Esophagus squamous epithelium (tissue), 5 donors: ENCODE results near the gene GPRIN3. TPM values are rescaled to one million over a fixed set of nuclear protein-coding genes. Genes with fewer than 3 reads are reported as not detected.
A peak's percentile ranks its signal among the peaks of the same experiment; 100 is the strongest.

Source experiments
- DNase-seq: peaks from one replicate; lab custom pipeline; 2025; lab: John Stamatoyannopoulos, UW
- H3K27ac ChIP-seq, 4 donors: fragments of 200-600 bp; sonication (generic); one replicate each; pipeline ENCODE4 v1.5.1; 2016 to 2019; ENCODE audit warnings: mild to moderate bottlenecking in 1 of 4
- H3K27me3 ChIP-seq, 4 donors: fragments of 200-600 bp; sonication (generic); 1 replicate in 3 of 4; 2 replicates in 1 of 4; pipeline versions ENCODE4 v1.5.1 to v1.6.0; 2017 to 2021; ENCODE audit warnings: antibody characterized with exemption in 1 of 4
- H3K36me3 ChIP-seq, 3 donors: fragments of 200-600 bp; sonication (generic); one replicate each; pipeline ENCODE4 v1.5.1; 2016 to 2019
- H3K4me1 ChIP-seq, 3 donors: fragments of 200-600 bp; sonication (generic); one replicate each; pipeline ENCODE4 v1.5.1; 2017 to 2019
- H3K4me3 ChIP-seq, 4 donors: fragments of 200-600 bp; sonication (generic); 1 replicate in 3 of 4; 2 replicates in 1 of 4; pipeline ENCODE4 v1.5.1; 2016 to 2019; ENCODE audit warnings: mild to moderate bottlenecking in 2 of 4, moderate library complexity in 1 of 4
- H3K9me3 ChIP-seq, 3 donors: fragments of 200-600 bp; sonication (generic); one replicate each; pipeline ENCODE4 v1.5.1; 2016 to 2019
- CTCF ChIP-seq, 6 experiments: fragments of 450-650 bp in 4 of 6; fragments of 200-600 bp in 2 of 6; sonication (generic) in 2 of 6; IDR thresholded peaks; one replicate each; pipeline ENCODE4 v1.5.1; 2016 to 2019; ENCODE audit warnings: antibody characterized with exemption in 6 of 6, mild to moderate bottlenecking in 4 of 6, moderate library complexity in 4 of 6
- POLR2A ChIP-seq, 4 donors: fragments of 450-650 bp; IDR thresholded peaks; one replicate each; pipeline ENCODE4 v1.6.1; 2017; ENCODE audit warnings: antibody characterized with exemption in 4 of 4, mild to moderate bottlenecking in 4 of 4, moderate library complexity in 3 of 4
- WGBS, 2 donors: methylation state at CpG; one replicate each; pipeline ENCODE4 v1.1.5; 2018; 5-methylcytosine and 5-hydroxymethylcytosine counted together
- intact Hi-C: fragments of 100-400 bp; cut with DNase I; formaldehyde crosslinking; loops from one replicate; pipeline ENCODE4 v1.15.0; 2022
- total RNA-seq, 4 donors: library from RNA; depleted of rRNA; stranded (reverse); fragments of >200 nt; gene quantifications; one replicate each; pipeline ENCODE4 v1.1.0, GENCODE V29; 2016
- donor health status: DM: yes; HTN: yes; CAD: no.

Gene GPRIN3
- total RNA-seq, 4 donors from 2014 or later, result 0.83 to 4.2 (median 1.9) TPM

DNA sequence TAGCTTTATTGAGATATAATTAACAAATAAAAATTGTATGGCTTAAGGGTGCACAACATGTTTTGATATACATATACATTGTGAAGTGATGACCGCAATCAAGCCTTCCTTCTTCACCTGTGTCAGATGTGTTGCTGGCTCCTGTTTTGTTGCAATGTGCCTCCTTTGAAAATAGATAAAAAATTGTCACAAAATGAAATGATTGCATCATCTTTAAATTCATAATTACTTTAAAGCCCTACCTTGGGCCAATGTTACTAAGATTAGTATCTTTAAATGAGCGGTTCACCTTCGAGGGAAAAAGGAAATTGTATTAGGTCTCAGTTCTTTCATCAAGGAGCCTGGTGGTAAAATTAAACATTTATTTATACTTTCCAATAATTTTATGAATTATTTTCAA, 77.3 kb downstream of the GPRIN3 start:
- Histone ChIP-seq H3K27ac (no peak overlapping the region), H3K27me3 (no peaks in the 10 kb centered on the region), H3K9me3 (no peaks in the 10 kb centered on the region), H3K4me1 (peaks cover 0 to 10% (median 0%) of the 10 kb centered on the region in 3 donors), H3K36me3 (no peaks in the 10 kb centered on the region), H3K4me3 (no peak overlapping the region)
- WGBS, 2 donors, result 88% methylated on average over 3 of the region's 3 CpGs
- DNase-seq, result no peak
- no peak for TF ChIP-seq POLR2A (IDR thresholded peaks at IDR 0.05)
- TF ChIP-seq CTCF (IDR thresholded peaks at IDR 0.05), result no peak
- intact Hi-C loops, result no loop called here

GRCh38 chr4:89226665-89227574, 80.7 kb downstream of the GPRIN3 start:
- H3K27me3 ChIP-seq, result no peaks in the 10 kb centered on the region
- DNase-seq, result no peak
- peak overlapping the region in 1 of 4 donors; percentile 34 for H3K4me3 ChIP-seq
- no peaks in the 10 kb centered on the region for H3K9me3 ChIP-seq
- 14 to 20% methylated on average over 9 of the region's 9 CpGs for WGBS, 2 donors
- no peak overlapping the region for H3K27ac ChIP-seq
- H3K36me3 ChIP-seq, result no peaks in the 10 kb centered on the region
- peaks cover 0 to 10% (median 0%) of the 10 kb centered on the region in 3 donors for H3K4me1 ChIP-seq
- intact Hi-C loops, result loop anchor here (5.0 to 10.0 kb wide), 2 partner anchors 205 to 678 kb away; no protein-coding TSS in a partner anchor
- TF ChIP-seq CTCF (IDR thresholded peaks at IDR 0.05) (peak; percentile 42 to 82 (median 72)), POLR2A (IDR thresholded peaks at IDR 0.05) (no peak)

DNA sequence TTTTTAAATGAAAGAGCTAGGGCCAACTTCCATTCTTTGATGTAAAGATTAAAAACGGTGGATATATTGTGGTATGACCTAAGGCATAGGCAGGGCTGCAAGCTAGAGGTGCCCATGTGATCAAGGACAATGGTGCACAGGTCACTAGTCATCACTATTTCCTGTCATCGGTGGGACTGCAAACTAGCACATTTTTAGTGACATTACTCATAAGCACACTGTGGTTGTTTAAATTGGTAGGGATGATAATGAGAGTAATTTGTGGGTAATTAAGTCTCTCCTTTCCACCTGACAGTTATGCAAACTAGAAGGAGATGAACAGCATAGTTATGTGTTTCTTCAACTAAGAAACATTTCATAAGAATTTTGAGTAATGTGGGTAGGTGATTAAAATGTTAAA, 85.4 kb downstream of the GPRIN3 start:
- Histone ChIP-seq H3K9me3 (no peaks in the 10 kb centered on the region), H3K36me3 (no peaks in the 10 kb centered on the region), H3K27me3 (no peaks in the 10 kb centered on the region), H3K4me1 (peaks cover 0 to 5% (median 0%) of the 10 kb centered on the region in 3 donors), H3K27ac (no peak overlapping the region), H3K4me3 (no peak overlapping the region)
- DNase-seq, result no peak
- intact Hi-C loops, result loop anchor here (10.0 kb wide), 1 partner anchor 683 kb away; no protein-coding TSS in a partner anchor
- 16 to 38% methylated on average over 2 of the region's 2 CpGs for WGBS, 2 donors
- TF ChIP-seq CTCF (IDR thresholded peaks at IDR 0.05), result no peak

DNA sequence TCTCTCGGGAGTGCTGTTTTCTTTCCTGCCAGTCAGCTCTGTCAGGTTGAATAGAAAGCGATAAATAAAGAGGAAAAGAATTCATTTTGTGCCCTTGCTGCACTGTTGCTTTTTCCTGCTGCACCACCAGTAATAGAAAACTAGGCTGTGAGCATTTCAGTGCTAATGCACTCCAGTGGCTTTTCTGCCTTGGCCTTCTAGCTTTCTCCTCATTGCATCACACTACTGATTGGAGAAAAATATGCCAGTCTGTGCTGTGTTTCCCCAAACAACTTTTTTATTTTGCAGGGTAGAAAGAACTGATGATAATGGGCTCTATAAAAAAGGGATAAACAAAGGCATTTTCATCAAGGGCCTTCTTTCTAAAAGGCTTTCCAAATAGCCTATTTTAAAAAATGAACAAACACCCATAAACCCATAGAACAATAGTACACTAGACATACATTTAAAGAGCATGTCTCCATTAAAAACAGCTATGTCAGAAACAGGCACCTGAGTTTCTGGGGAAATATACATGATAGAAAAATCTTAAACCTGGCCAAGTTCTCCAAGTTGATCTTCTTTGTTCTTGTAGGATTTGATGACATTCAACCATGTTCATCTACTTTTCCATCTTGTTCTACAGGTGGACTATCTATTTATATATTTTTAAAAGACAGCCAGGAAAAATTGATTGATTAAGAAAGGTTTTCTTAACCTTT, 86.3 kb downstream of the GPRIN3 start:
- intact Hi-C loops, result loop anchor here (10.0 kb wide), 1 partner anchor 683 kb away; no protein-coding TSS in a partner anchor
- Histone ChIP-seq H3K4me1 (no peaks in the 10 kb centered on the region), H3K27ac (no peak overlapping the region), H3K9me3 (no peaks in the 10 kb centered on the region), H3K27me3 (no peaks in the 10 kb centered on the region), H3K36me3 (no peaks in the 10 kb centered on the region), H3K4me3 (no peak overlapping the region)
- DNase-seq, result no peak
- no peak for TF ChIP-seq POLR2A (IDR thresholded peaks at IDR 0.05)
- no peak for TF ChIP-seq CTCF (IDR thresholded peaks at IDR 0.05)
- WGBS, 2 donors, result 88 to 95% methylated on average over 2 of the region's 2 CpGs

GRCh38 chr4:89218587-89218986, 89.0 kb downstream of the GPRIN3 start:
- Histone ChIP-seq H3K9me3 (no peaks in the 10 kb centered on the region), H3K4me1 (no peaks in the 10 kb centered on the region), H3K4me3 (no peak overlapping the region), H3K27me3 (no peaks in the 10 kb centered on the region), H3K36me3 (no peaks in the 10 kb centered on the region), H3K27ac (no peak overlapping the region)
- intact Hi-C loops, result no loop called here
- no peak for TF ChIP-seq POLR2A (IDR thresholded peaks at IDR 0.05)
- no peak for TF ChIP-seq CTCF (IDR thresholded peaks at IDR 0.05)
- no peak for DNase-seq
- 53 to 71% methylated on average over 1 of the region's 1 CpG for WGBS, 2 donors
